ENCODE results near the gene MRAP2.

- TF ChIP-seq EZH2 (IDR thresholded peaks at IDR 0.05; ENCODE audit: low read depth, unreplicated experiment) = no peak
- TF ChIP-seq, protein P1, sequence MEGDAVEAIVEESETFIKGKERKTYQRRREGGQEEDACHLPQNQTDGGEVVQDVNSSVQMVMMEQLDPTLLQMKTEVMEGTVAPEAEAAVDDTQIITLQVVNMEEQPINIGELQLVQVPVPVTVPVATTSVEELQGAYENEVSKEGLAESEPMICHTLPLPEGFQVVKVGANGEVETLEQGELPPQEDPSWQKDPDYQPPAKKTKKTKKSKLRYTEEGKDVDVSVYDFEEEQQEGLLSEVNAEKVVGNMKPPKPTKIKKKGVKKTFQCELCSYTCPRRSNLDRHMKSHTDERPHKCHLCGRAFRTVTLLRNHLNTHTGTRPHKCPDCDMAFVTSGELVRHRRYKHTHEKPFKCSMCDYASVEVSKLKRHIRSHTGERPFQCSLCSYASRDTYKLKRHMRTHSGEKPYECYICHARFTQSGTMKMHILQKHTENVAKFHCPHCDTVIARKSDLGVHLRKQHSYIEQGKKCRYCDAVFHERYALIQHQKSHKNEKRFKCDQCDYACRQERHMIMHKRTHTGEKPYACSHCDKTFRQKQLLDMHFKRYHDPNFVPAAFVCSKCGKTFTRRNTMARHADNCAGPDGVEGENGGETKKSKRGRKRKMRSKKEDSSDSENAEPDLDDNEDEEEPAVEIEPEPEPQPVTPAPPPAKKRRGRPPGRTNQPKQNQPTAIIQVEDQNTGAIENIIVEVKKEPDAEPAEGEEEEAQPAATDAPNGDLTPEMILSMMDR (conservative IDR thresholded peaks at IDR 0.05; ENCODE audit: low read depth in 2 of 2) = no peak
- TF ChIP-seq JUNB (IDR thresholded peaks at IDR 0.05; ENCODE audit: unreplicated experiment) = no peak
- no peak for TF ChIP-seq REST (IDR thresholded peaks at IDR 0.05; ENCODE audit: unreplicated experiment)
- TF ChIP-seq ZNF462 (CRISPR knock-in tag; IDR thresholded peaks at IDR 0.05) = no peak
- TF ChIP-seq EZH2phosphoT487 (IDR thresholded peaks at IDR 0.05; ENCODE audit: unreplicated experiment) = no peak
- TF ChIP-seq POLR2AphosphoS5 (IDR thresholded peaks at IDR 0.05; ENCODE audit: low read depth) = no peak
- no peak for TF ChIP-seq ZNF331 (CRISPR knock-in tag; IDR thresholded peaks at IDR 0.05; ENCODE audit: low read depth)
- no peak for TF ChIP-seq CREB1 (CRISPR knock-in tag; IDR thresholded peaks at IDR 0.05; ENCODE audit: low read depth)
- no peak for TF ChIP-seq ZNF114 (CRISPR knock-in tag; IDR thresholded peaks at IDR 0.05)
- TF ChIP-seq ETS1 (IDR thresholded peaks at IDR 0.05) = no peak
- no peak for TF ChIP-seq NANOG (IDR thresholded peaks at IDR 0.05; ENCODE audit: borderline replicate concordance)
Measured at GRCh38 chr6:84048588-84048987, 15.0 kb downstream of the MRAP2 start.

Data from GM23338 (cell line).